HG03196 (cell line): Measurements from ENCODE around the gene OR8D4.
"Not testable (repeated sequence)": the region's sequence is repeated elsewhere in the genome, so short reads cannot be mapped to it uniquely, and the experiment has no call there.

Experiments
- ATAC-seq: cut with Tn5 transposase; IDR thresholded peaks from one replicate; pipeline ENCODE4 v1.9.1; 2021; ENCODE audit not compliant: unreplicated experiment

OR8D4 gene

GRCh38 chr11:123901867-123902266 is at the start of gene OR8D4:
TSS of gene OR8D4 (plus strand) at chr11:123902167. CDS start at chr11:123906432, 4,265 bp downstream.
- ATAC-seq, result no peak

- ATAC-seq, result no peak
Measured at GRCh38 chr11:123852321-123852720, 49.6 kb upstream of the OR8D4 start.

DNA sequence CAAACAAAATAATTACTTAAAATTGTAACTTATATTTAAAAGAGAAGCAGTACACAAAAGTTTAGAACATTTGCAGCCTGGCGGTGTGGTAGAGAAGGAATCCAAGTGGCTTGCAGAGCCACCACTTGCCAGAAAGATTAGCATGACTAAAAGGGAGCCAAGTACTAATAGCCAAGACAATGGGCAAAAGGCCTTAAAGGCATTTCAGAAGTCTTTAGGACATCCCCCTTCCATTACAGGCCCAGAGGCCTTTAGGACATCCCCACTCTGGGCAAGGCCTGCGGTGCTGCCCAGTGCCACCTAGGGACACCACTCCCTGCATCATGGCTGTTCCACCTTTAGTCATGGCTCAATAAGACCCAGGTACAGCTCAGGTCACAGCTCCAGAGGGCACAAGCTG is 48.9 kb upstream of the OR8D4 start:
- no peak for ATAC-seq

DNA sequence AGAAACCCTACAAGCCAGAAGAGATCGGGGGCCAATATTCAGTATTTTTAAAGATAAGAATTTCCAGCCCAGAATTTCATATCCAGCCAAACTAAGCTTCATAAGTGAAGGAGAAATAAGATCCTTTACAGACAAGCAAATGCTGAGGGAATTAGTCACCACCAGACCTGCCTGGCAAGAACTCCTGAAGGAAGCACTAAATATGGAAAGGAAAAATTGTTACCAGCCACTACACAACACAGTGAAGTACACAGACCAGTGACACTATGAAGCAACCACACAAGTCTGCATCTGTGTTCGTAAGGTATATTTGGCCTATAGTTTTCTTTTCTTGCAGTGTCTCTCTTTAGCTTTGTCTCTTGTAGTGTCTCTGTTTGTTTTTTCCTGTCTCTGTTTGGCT is 45.5 kb upstream of the OR8D4 start:
- ATAC-seq, result no peak

DNA sequence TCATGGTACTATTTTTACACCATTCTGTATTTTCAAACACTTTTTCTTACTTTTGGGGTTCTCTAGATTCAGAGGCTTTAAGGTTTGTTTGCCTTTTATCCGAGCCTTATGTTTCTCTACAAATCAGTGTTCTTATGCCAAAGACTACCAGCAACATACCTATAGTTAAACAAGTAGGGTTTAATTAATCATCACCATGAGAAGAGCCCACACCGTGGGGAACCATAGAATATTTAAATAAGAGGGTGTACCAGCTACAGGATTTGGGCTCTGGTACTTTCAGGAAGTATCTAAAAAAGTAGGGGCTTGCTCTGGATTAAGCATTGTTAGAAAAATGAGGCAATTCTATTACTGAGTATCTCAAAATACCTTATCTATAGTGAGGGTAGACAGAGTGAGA is 42.2 kb upstream of the OR8D4 start:
- ATAC-seq, result no peak

DNA sequence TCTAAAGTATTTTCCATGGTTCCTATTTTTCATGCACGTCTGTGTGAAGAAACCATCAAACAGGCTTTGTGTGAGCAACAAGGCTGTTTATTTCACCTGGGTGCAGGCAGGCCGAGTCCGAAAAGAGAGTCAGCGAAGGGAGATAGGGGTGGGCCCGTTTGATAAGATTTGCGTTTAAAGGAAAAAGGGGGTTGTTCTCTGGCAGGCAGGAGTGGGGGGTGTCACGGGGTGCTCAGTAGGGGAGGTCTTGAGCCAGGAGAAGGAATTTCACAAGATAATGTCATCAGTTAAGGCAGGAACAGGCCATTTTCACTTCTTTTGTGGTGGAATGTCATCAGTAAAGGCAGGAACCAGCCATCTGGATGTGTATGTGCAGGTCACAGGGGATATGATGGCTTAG is 36.7 kb upstream of the OR8D4 start:
- not testable (repeated sequence) for ATAC-seq

- ATAC-seq, result not testable (repeated sequence)
Measured at GRCh38 chr11:123867795-123868194, 34.2 kb upstream of the OR8D4 start.

- ATAC-seq, result no peak
Measured at GRCh38 chr11:123880912-123881311, 21.1 kb upstream of the OR8D4 start.

DNA sequence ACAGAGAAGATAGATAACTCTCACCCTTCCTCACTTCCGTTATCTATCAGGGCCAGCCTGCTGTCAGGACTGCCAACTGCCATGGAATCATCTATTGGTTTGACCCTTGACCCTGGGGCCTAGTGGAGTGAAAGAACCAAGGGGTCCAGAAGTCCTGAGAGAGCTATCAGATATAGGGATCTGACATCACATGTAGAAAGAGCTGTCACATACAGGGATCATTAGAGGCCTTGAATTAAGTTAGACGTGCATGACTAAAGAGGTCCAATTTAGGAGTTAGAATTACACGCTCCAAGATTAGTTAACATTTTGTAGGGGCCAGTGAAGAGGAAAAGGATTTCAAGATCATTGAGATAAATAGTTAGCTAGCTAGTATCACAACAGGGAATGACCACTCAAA is 16.4 kb upstream of the OR8D4 start, which contains the start of gene TMEM225:
Gene TMEM225, minus strand, starts transcription at position 101 of the 400 bp plus-strand sequence. CDS start 245 bp downstream, outside the sequence.
- no peak for ATAC-seq

DNA sequence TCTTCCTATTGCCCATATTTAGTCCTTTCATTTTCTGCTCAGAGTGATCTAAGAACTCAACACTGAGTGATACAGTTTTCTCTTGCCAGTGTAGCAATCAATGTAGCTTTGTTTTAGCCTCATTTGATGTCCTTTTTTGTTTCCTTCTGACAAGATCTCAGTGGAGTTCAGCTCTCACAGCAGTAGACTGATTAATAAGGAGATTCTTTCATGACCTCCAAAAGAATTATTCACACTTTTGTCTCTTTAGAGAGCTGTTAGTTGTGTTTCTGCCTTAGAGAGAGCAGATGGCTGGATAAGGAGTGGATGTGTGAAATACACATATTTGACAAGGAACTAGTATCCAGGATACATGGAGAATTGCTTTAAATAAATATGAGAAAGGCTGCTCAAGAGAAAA is 9.9 kb upstream of the OR8D4 start:
- ATAC-seq, result no peak

GRCh38 chr11:123899792-123900191 is 2.2 kb upstream of the OR8D4 start:
- no peak for ATAC-seq

GRCh38 chr11:123903932-123904331 is 2.0 kb downstream of the OR8D4 start:
- ATAC-seq, result peak; percentile 78

- no peak for ATAC-seq
Measured at GRCh38 chr11:123904932-123905331, 3.0 kb downstream of the OR8D4 start.

DNA sequence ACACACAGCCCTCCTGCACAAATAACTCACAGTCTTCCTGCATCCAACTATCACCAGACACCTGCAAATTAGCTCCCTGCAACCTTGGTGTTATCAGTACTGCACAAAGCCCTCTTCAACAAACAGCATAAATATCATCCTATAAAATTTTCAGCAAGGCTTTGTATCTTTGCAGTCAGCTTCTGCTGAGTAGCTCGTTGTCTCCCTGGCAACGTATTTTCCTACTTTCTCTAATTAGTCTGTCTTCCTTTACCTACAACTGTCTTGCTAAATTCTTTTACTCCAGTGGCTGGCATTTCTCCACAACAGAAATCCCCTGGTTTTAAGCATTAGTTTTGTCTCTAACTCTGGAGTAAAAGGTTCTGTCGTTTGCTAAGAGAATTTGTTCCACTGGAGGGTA is 3.9 kb downstream of the OR8D4 start:
- ATAC-seq, result no peak

DNA sequence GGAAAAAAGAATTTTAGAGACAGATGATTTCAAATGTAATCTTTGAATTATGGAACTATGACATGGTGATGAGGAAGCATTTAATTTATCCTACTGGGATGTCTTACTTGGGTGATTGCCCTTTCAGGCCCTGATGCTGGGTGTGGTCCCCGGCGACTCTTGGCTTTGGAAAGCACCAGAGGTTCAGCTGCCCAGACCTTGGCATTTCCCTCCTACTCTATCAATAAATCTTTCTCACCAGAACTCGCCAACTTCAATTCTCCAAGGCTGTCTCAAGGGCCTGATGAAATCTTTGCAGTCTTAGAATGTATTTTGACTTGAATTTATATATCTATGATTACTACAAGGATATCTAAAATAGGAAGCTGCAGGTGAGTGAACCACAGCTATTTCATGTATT is 19.0 kb downstream of the OR8D4 start:
- ATAC-seq, result no peak

- no peak for ATAC-seq
Measured at GRCh38 chr11:123924027-123924426, 22.1 kb downstream of the OR8D4 start.

DNA sequence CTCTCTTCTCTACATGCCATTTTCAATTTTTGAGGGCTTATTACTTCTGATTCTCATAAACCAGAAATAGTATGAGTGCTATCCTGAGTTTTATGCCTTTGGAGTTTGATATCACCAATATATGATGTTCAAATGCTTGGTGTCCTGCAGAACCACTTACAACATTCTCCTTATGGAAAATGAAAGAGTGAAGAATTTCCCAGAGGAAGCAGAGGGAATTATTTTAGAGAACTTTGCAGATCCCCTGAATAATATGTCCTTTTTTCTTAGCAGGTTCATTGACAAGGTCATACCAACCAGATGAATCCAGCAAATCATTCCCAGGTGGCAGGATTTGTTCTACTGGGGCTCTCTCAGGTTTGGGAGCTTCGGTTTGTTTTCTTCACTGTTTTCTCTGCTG is 37.4 kb downstream of the OR8D4 start, which contains the start of gene OR4D5:
Gene OR4D5, plus strand, starts transcription at position 301 of the 400 bp plus-strand sequence. Its CDS starts 0 bp downstream, at position 301.
- no peak for ATAC-seq

DNA sequence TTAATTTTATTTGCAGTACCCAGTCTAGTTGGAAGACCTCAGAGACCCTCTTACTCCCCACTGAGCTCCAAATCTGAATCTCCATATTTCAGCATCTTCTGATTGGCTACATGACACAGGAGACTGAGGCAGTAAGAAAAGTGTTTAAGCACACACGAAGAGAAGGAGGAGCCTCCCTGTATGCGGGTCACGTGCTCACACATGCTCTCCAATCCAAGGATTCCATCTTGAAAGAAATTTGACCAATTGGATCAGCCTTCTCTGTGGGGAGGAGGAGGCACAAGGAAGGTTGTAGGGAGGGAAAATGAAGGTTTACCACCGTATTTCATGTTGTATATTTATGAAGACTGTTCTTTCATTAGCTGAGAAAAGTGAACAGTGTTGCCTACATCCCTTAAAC is 40.4 kb downstream of the OR8D4 start:
- no peak for ATAC-seq

DNA sequence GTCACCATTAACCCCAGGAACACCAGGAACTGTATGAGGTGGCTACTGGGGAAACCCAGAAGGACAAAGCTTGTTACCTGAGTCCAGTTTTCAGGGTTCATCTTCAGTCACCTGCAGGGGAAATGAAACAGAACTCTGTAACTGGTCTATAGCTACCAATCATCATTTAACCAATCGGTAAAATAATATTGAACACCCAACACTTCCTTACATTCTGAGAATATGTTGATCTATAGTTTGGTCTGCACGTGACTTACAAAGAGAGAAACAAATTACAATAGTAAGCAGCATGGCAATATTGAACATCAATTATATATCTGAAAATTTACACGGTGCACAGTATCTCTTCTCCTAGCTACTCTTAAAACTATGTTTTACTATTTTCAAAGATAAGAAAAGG is 41.8 kb downstream of the OR8D4 start, which contains the start of gene OR6T1:
Gene OR6T1, minus strand, starts transcription at position 101 of the 400 bp plus-strand sequence. Its CDS starts 0 bp downstream, at position 101.
- ATAC-seq, result no peak

DNA sequence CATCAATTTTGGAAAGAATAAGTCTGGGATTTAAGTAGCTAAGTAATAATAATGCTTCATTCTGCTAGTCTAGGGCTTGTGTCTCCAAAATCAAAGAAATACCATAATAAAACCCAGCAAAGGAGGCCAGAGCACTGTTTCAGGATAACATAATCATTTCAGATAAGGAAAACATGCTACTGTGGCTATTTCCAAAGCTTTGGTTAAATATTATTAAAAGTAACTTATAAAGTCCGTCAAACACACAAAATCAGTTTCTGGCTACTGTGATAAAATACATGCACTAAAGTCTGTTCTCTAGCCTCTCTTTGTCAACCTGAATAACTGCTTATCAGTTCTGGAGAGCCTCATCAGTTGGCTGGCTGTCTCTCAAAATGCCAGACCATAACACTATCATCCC is 43.2 kb downstream of the OR8D4 start:
- no peak for ATAC-seq

- no peak for ATAC-seq
Measured at GRCh38 chr11:123956752-123957151, 54.8 kb downstream of the OR8D4 start.
